Activated T-cell treated with anti-CD3 and anti-CD28 coated beads, Interleukin-2, amount 50 U/mL, for 72 hours (primary cell): Measurements from ENCODE around the gene ALDH3B2. TPM values are rescaled to one million over a fixed set of nuclear protein-coding genes. Genes with fewer than 3 reads are reported as not detected.
A peak's percentile ranks its signal among the peaks of the same experiment; 100 is the strongest.

Experiments used
- ATAC-seq, 2 donors: fragments of 150-1000 bp; cut with Tn5 transposase; replicated peaks in 1 of 2; 2 replicates each; pipeline ENCODE4 v1.10.0; 2021; ENCODE audit warnings: moderate library complexity in 2 of 2, mild to moderate bottlenecking in 1 of 2
- DNase-seq, 2 donors: peaks; one replicate each; pipeline ENCODE4 v3.0.0; 2021 to 2022; ENCODE audit warnings: mixed read lengths in 1 of 2
- H3K27ac Mint-ChIP-seq: one replicate; pipeline ENCODE4 v1.8.0; 2022; ENCODE audit warnings: mild to moderate bottlenecking, moderate library complexity, mixed read lengths
- H3K27me3 Mint-ChIP-seq: one replicate; pipeline ENCODE4 v1.8.0; 2022; ENCODE audit warnings: low read depth, mixed read lengths
- H3K36me3 Mint-ChIP-seq, 2 donors: one replicate each; pipeline ENCODE4 v1.8.0; 2022; ENCODE audit warnings: mixed read lengths in 2 of 2, mild to moderate bottlenecking in 1 of 2; ENCODE audit not compliant: insufficient read depth in 2 of 2
- H3K4me1 Mint-ChIP-seq: one replicate; pipeline ENCODE4 v1.8.0; 2022; ENCODE audit warnings: low read depth, mixed read lengths
- H3K4me3 Mint-ChIP-seq, 2 donors: one replicate each; pipeline ENCODE4 v1.8.0; 2022; ENCODE audit warnings: mild to moderate bottlenecking in 2 of 2, mixed read lengths in 2 of 2, moderate library complexity in 2 of 2
- H3K9me3 Mint-ChIP-seq, 2 donors: one replicate each; pipeline ENCODE4 v1.8.0; 2022; ENCODE audit warnings: mixed read lengths in 2 of 2
- total RNA-seq, 2 donors: library from RNA; stranded (reverse); gene quantifications; one replicate each; pipeline ENCODE4 v1.2.3, GENCODE V29; 2022

ALDH3B2 gene
- total RNA-seq, 2 donors from 2014 or later = not detected

DNA sequence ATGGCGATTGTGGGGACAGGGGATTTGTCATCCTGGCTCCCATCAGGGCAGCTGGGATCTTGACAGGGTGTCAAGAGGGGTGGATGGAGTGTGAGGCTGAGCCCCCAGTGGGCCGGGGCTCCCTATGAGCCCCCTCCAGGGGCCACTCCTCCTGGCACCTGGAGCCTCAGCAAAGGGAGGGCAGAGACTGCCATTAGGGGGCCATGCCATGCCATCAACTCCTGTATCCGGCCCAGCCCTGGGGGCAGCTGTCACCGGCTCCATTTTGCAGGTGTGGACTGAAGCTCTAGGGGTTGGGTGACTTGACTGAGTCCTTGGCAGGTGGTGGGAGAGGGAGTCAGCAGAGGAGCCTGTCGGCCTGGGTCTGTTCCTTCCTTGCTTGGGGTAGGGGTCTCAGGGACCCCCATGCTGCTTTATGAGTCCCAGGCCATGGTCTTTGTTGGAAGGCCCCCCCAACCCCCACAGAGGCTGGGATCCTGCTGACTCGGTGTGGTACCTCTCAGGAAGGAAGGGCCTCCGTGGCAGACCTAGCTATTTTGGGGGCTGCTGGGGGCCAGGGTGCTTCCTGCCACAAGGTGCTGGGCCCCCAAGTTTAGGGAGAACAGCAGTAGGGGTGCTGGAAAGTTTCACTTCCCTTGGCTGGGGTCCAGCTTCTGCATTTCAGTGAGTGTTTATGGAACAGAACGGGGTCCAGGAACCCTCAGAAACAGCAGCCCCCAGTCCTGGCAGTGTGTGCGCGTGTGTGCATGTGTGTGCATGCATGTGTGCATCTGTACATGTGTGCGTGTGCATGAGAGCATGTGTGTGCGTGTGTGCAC is 25.4 kb downstream of the ALDH3B2 start:
- ATAC-seq (no peak), DNase-seq (no peak)
- Mint-ChIP-seq H3K27ac (no peak overlapping the region), H3K4me3 (no peak overlapping the region), H3K4me1 (peaks cover 30% of the 10 kb centered on the region), H3K36me3 (no peaks in the 10 kb centered on the region), H3K27me3 (no peaks in the 10 kb centered on the region), H3K9me3 (no peaks in the 10 kb centered on the region)

DNA sequence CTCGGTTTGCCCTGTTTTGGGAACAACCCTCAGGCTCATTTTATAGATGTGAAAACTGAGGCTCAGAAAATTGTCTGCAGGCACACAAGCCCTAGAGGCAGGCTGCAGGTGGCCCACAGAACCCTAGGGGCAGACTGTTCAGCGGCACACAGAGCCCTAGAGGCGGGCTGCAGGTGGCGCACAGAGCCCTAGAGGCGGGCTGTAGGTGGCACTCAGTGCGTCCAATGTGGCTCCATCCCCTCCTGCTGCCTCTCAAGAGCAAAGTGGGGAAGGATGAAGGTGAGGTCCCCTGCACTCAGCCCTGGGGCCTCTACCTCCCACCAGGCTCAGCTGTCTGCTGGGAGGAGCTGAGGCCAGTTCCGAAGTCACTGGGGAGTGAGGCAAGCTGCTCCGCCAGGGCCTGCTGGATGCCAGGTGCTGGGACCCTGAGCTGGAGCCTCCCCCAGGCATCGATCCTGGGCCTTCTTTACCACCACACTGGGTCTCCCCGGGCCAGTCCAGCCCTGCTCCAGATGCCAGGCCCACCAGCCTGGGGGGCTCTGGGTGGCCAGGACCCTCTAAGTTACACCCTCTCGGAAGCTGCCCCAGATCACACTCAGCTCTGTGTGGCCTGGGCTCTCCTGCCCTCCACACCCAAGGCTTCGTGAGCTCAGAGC is 26.2 kb downstream of the ALDH3B2 start:
- Mint-ChIP-seq H3K36me3 (no peaks in the 10 kb centered on the region), H3K27me3 (no peaks in the 10 kb centered on the region), H3K4me1 (peaks cover 30% of the 10 kb centered on the region), H3K9me3 (no peaks in the 10 kb centered on the region), H3K27ac (no peak overlapping the region), H3K4me3 (no peak overlapping the region)
- ATAC-seq (peak; percentile 81 to 92), DNase-seq (peak; percentile 53 to 72)

DNA sequence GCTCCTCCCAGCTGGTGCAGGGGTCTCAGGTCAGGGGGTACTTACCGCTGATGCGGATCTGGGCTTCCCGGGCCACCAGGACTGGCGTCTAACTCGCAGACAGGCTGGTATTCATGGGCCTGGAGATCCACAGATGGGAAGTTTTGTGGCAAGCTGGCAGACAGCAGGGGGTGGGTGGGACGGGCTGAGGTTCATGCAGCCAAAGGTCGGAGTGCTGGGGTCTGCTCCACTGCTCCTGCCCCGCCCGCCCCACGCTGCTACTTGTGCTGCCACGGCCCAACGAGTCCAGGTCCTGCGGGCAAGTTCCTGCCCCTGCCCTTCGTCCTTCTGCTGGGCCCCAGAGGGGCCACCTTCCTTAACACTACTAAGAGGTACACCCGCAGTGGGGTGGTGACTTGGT is 27.0 kb downstream of the ALDH3B2 start:
- Mint-ChIP-seq H3K4me3 (no peak overlapping the region), H3K27me3 (no peaks in the 10 kb centered on the region), H3K4me1 (peaks cover 30% of the 10 kb centered on the region), H3K36me3 (no peaks in the 10 kb centered on the region), H3K9me3 (no peaks in the 10 kb centered on the region), H3K27ac (no peak overlapping the region)
- ATAC-seq = no peak
- DNase-seq = no peak

DNA sequence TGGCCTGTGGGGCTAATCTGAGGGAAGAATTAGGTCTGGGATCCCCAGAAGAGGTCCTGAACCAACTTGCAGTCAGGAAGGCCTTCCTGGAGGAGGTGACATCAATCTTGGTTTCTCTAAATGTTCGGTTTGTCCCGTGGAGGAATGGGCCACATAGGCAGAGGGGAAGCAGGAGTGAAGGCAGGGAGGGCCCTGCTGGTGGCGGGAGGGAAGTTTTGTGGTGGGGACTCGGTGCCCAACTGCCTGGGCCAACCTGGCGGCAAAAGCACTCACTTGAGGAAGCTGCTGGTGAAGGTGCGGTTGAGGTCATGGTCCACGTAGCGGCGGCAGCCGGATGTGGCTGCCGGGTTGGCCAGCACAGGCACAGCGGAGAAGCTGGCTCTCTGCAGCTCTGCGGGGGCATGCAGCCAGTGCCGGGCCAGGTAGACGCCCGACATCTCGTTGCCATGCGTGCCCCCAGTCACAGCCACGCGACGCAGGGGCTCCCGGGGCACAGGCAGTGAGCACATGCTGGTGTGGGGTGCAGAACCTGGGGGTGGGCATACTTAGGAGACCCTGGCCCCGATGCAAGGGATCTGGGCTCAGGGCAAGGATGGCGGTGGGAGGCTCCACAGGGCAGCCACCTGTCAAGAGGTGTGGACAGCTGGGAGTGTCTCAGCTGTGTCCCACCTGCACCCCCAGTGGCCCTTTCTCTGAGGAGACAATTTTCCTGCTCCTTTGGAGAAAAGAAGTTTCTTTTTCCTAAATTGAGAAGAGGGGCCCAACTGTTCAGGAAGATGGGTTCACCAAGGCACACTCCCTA is 27.7 kb downstream of the ALDH3B2 start:
- no peaks in the 10 kb centered on the region for H3K9me3 Mint-ChIP-seq
- H3K27me3 Mint-ChIP-seq = no peaks in the 10 kb centered on the region
- peak overlapping the region; percentile 25 to 62 for H3K4me3 Mint-ChIP-seq
- H3K4me1 Mint-ChIP-seq = peaks cover 30% of the 10 kb centered on the region
- H3K27ac Mint-ChIP-seq = no peak overlapping the region
- peak; percentile 62 to 65 for DNase-seq
- no peaks in the 10 kb centered on the region for H3K36me3 Mint-ChIP-seq
- ATAC-seq = peak; percentile 53 to 58

DNA sequence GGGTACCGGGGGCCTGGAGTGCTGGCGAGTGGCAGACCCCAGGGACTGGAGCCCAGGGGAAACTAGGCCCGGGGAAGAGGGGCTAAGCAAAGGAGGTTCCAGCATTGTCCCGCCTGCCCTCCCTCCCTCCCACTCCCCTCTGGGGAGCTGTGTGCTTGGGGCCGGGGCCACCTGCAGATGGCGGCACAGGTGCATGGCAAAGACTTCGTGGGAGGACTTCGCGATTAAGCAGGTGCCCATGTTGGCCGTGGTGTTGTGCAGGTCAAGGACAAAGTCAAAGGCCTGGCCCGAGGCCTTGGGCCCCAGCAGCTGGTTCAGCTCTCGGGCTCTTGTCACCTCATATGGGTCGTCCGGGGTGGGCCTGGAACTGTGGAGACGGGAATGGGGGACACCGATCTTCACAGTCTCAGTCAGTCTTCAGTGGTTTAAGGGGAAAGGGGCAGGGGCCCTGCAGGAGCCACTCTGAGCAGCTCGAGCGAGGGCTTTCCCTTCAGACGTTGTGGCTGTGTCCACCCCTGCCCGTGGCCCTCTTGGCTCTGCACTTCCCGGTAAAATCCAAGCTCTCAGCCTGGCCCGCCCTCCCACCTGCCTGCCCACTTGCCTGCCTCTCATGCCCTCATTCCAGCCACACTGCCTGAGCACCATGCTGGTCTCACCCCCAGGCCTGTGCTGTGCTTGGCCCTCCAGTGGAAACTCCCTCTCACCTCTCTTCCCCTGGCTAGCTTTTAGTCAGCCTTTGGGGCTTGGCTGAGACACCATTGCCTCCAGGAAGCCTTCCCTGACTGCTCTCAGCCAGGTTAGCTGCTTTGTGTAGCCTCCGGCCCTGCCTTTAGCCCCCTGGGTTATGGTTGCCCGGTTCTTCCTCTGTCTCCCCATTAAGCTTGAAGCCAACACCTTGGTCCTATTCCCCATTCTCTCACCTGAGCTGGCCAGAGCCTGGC is 28.6 kb downstream of the ALDH3B2 start:
- peaks cover 30% of the 10 kb centered on the region for H3K4me1 Mint-ChIP-seq
- H3K36me3 Mint-ChIP-seq = no peaks in the 10 kb centered on the region
- H3K27ac Mint-ChIP-seq = no peak overlapping the region
- peak overlapping the region in 1 of 2 donors; percentile 62 for H3K4me3 Mint-ChIP-seq
- no peaks in the 10 kb centered on the region for H3K27me3 Mint-ChIP-seq
- ATAC-seq (no peak), DNase-seq (no peak)
- H3K9me3 Mint-ChIP-seq = no peaks in the 10 kb centered on the region

- Mint-ChIP-seq H3K4me3 (no peak overlapping the region), H3K36me3 (no peaks in the 10 kb centered on the region), H3K9me3 (no peaks in the 10 kb centered on the region), H3K4me1 (peaks cover 26% of the 10 kb centered on the region), H3K27ac (no peak overlapping the region), H3K27me3 (no peaks in the 10 kb centered on the region)
- no peak for ATAC-seq
- DNase-seq = no peak
These were observed 29.7 kb downstream of the ALDH3B2 start for GRCh38 chr11:67644472-67645418.

- peaks cover 22% of the 10 kb centered on the region for H3K4me1 Mint-ChIP-seq
- no peak overlapping the region for H3K27ac Mint-ChIP-seq
- ATAC-seq (no peak), DNase-seq (no peak)
- H3K27me3 Mint-ChIP-seq = no peaks in the 10 kb centered on the region
- H3K9me3 Mint-ChIP-seq = no peaks in the 10 kb centered on the region
- H3K4me3 Mint-ChIP-seq = no peak overlapping the region
- no peaks in the 10 kb centered on the region for H3K36me3 Mint-ChIP-seq
These were observed 30.4 kb downstream of the ALDH3B2 start for GRCh38 chr11:67644042-67644441.

GRCh38 chr11:67642173-67643120 is 32.0 kb downstream of the ALDH3B2 start:
- no peak overlapping the region for H3K4me3 Mint-ChIP-seq

GRCh38 chr11:67641338-67642172 is 32.9 kb downstream of the ALDH3B2 start:
- H3K27ac Mint-ChIP-seq = no peak overlapping the region
- H3K27me3 Mint-ChIP-seq = no peaks in the 10 kb centered on the region
- no peak for DNase-seq
- no peak overlapping the region for H3K4me3 Mint-ChIP-seq
- no peaks in the 10 kb centered on the region for H3K9me3 Mint-ChIP-seq
- H3K36me3 Mint-ChIP-seq = no peaks in the 10 kb centered on the region
- peaks cover 14% of the 10 kb centered on the region for H3K4me1 Mint-ChIP-seq
- no peak for ATAC-seq

More at GRCh38 chr11:67642173-67643120, 32.0 kb downstream of the ALDH3B2 start:
- DNase-seq (no peak), ATAC-seq (no peak)
- Mint-ChIP-seq H3K36me3 (no peaks in the 10 kb centered on the region), H3K27me3 (no peaks in the 10 kb centered on the region), H3K27ac (no peak overlapping the region), H3K9me3 (no peaks in the 10 kb centered on the region), H3K4me1 (peaks cover 14% of the 10 kb centered on the region)

DNA sequence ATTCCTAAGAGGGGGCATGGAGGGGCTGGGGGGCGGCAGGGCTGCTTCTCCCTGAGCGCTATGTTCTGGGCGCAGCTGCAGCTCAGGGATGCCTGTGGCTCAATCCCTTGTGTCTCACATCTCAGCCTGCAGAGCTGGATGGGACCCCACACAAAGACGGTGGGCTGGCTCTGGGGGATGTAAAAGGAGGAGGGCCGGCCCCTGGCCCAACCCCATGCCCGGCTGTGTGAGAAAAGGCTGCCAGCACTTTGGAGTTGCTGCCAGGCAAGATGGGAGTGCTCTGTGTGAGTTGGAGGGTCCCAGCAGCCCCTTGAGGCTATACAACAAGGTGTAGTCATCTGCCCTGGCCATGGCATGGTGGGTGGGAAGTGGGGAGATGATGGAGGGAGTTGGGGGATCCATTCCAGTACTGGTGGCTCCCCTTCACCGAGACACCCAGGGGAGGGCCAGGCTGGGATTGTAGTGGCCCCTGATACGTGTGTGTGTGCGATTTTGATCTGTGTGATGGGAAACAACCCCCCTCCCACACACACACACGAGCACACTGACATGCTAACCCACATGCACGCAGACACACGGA is 33.6 kb downstream of the ALDH3B2 start:
- Mint-ChIP-seq H3K36me3 (no peaks in the 10 kb centered on the region), H3K4me3 (no peak overlapping the region), H3K27me3 (no peaks in the 10 kb centered on the region), H3K4me1 (peaks cover 7% of the 10 kb centered on the region), H3K9me3 (no peaks in the 10 kb centered on the region), H3K27ac (no peak overlapping the region)
- DNase-seq = no peak
- no peak for ATAC-seq
